Upper lobe of left lung (tissue), 4 donors: ENCODE results near the gene PPP1R12C.

Experiments used
- EP300 ChIP-seq, 4 donors: sonication (generic); formaldehyde crosslinking; IDR thresholded peaks; one replicate each; pipeline ENCODE4 v1.5.1; 2017; ENCODE audit warnings: antibody characterized with exemption in 4 of 4, control low read depth in 2 of 4
- POLR2A ChIP-seq, 4 donors: fragments of 450-650 bp; IDR thresholded peaks; one replicate each; pipeline ENCODE4 v1.5.1; 2016 to 2017; ENCODE audit warnings: antibody characterized with exemption in 4 of 4, mild to moderate bottlenecking in 2 of 4
- TF ChIP-seq, protein P1 (sequence below), 6 experiments: fragments of 450-650 bp in 4 of 6; fragments of 200-600 bp in 2 of 6; sonication (generic) in 2 of 6; IDR thresholded peaks; one replicate each; pipeline ENCODE4 v1.5.1; 2016 to 2019; ENCODE audit warnings: antibody characterized with exemption in 6 of 6

DNA sequence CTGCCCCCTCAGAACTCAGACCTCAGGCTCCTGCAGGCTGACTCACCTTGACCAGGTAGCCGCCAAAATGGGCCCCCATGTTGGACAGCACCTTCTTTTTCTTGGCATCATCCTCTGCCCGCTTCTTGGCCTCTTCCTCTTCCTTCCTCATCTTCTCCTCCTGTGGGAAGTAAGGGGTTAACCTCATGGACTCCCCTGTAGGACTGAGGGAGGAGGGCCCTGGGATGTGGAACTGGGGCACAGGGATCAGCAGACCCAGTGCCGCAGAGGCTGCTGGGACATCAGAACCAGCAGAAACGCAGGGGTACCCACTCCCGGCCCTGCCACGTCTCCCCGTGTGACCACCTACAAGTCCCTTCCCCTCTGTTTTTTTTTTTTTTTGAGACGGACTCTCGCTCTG lies 20.5 kb upstream of the PPP1R12C start:
- TF ChIP-seq, protein P1, sequence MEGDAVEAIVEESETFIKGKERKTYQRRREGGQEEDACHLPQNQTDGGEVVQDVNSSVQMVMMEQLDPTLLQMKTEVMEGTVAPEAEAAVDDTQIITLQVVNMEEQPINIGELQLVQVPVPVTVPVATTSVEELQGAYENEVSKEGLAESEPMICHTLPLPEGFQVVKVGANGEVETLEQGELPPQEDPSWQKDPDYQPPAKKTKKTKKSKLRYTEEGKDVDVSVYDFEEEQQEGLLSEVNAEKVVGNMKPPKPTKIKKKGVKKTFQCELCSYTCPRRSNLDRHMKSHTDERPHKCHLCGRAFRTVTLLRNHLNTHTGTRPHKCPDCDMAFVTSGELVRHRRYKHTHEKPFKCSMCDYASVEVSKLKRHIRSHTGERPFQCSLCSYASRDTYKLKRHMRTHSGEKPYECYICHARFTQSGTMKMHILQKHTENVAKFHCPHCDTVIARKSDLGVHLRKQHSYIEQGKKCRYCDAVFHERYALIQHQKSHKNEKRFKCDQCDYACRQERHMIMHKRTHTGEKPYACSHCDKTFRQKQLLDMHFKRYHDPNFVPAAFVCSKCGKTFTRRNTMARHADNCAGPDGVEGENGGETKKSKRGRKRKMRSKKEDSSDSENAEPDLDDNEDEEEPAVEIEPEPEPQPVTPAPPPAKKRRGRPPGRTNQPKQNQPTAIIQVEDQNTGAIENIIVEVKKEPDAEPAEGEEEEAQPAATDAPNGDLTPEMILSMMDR (IDR thresholded peaks at IDR 0.05) = no peak
- no peak for TF ChIP-seq POLR2A (IDR thresholded peaks at IDR 0.05)
- no peak for TF ChIP-seq EP300 (IDR thresholded peaks at IDR 0.05)
